GM23338 (cell line): ENCODE measurements around the gene NHSL1. TPM values are rescaled to one million over a fixed set of nuclear protein-coding genes. Genes with fewer than 3 reads are reported as not detected.

Source experiments
- ATAC-seq: fragments of 200-7000 bp; cut with Tn5 transposase; 3 replicates; pipeline ENCODE4 v1.9.1; 2020
- DNase-seq: peaks from one replicate; pipeline ENCODE4 v3.0.0-alpha.2; 2015; ENCODE audit warnings: low spot score
- H2AFZ ChIP-seq: fragments of 200-600 bp; sonication (generic); 2 replicates; pipeline ENCODE4 v1.8.0; 2016; ENCODE audit warnings: antibody characterized with exemption, mild to moderate bottlenecking, moderate library complexity
- H3F3A ChIP-seq: fragments of 200-600 bp; sonication (generic); replicated peaks from 2 replicates; pipeline ENCODE4 v1.8.0; 2017; ENCODE audit warnings: antibody characterized with exemption, mixed run types, low read depth
- H3K27ac ChIP-seq: fragments of 200-600 bp; sonication (generic); 2 replicates; pipeline ENCODE4 v1.6.1; 2016; ENCODE audit warnings: low read depth
- H3K27me3 ChIP-seq: fragments of 200-600 bp; sonication (generic); 2 replicates; pipeline ENCODE4 v1.8.0; 2016; ENCODE audit warnings: mild to moderate bottlenecking, mixed run types, moderate library complexity; ENCODE audit not compliant: insufficient read depth
- H3K36me3 ChIP-seq: fragments of 200-600 bp; sonication (generic); 2 replicates; pipeline ENCODE4 v1.8.0; 2016; ENCODE audit warnings: mild to moderate bottlenecking; ENCODE audit not compliant: insufficient read depth
- H3K4me1 ChIP-seq: fragments of 200-600 bp; sonication (generic); 2 replicates; pipeline ENCODE4 v1.8.0; 2016; ENCODE audit warnings: mild to moderate bottlenecking, moderate library complexity; ENCODE audit not compliant: insufficient read depth
- H3K4me2 ChIP-seq: fragments of 200-600 bp; sonication (generic); 2 replicates; pipeline ENCODE4 v1.7.1; 2017; ENCODE audit warnings: mixed run types
- H3K4me3 ChIP-seq: fragments of 200-600 bp; sonication (generic); 2 replicates; pipeline ENCODE4 v1.6.1; 2016; ENCODE audit warnings: mixed run types
- H3K79me2 ChIP-seq: fragments of 200-600 bp; sonication (generic); replicated peaks from 2 replicates; pipeline ENCODE4 v1.8.0; 2017; ENCODE audit warnings: mild to moderate bottlenecking; ENCODE audit not compliant: insufficient read depth
- H3K9me2 ChIP-seq: fragments of 200-600 bp; sonication (generic); 2 replicates; pipeline ENCODE4 v1.8.0; 2017; ENCODE audit not compliant: insufficient read depth
- H4K20me1 ChIP-seq: fragments of 200-600 bp; sonication (generic); replicated peaks from 2 replicates; pipeline ENCODE4 v1.8.0; 2017; ENCODE audit warnings: mild to moderate bottlenecking; ENCODE audit not compliant: insufficient read depth
- H3K27ac Mint-ChIP-seq: 2 replicates; pipeline ENCODE4 v1.8.0; 2020; ENCODE audit warnings: inconsistent platforms, mild to moderate bottlenecking, moderate library complexity, mixed read lengths
- H3K27me3 Mint-ChIP-seq: 3 replicates; pipeline ENCODE4 v1.8.0; 2022; ENCODE audit warnings: low read depth, mild to moderate bottlenecking, moderate library complexity, mixed read lengths, inconsistent platforms; ENCODE audit not compliant: insufficient read depth, poor library complexity
- H3K36me3 Mint-ChIP-seq: 3 replicates; pipeline ENCODE4 v1.8.0; 2021; ENCODE audit warnings: low read depth, mild to moderate bottlenecking, inconsistent platforms, moderate library complexity, mixed read lengths
- H3K4me1 Mint-ChIP-seq: 3 replicates; pipeline ENCODE4 v1.8.0; 2020; ENCODE audit warnings: mild to moderate bottlenecking, inconsistent platforms, mixed read lengths
- H3K4me3 Mint-ChIP-seq: 3 replicates; pipeline ENCODE4 v1.8.0; 2021; ENCODE audit warnings: moderate library complexity, mild to moderate bottlenecking, inconsistent platforms, mixed read lengths
- H3K9me3 Mint-ChIP-seq: 3 replicates; pipeline ENCODE4 v1.8.0; 2020; ENCODE audit warnings: moderate library complexity, mild to moderate bottlenecking, inconsistent platforms, mixed read lengths
- ETS1 ChIP-seq: IDR thresholded peaks from 2 replicates; pipeline ENCODE4 v1.6.1; 2016; ENCODE audit warnings: antibody characterized with exemption
- EZH2 ChIP-seq: fragments of 200-600 bp; sonication (generic); IDR thresholded peaks from one replicate; pipeline ENCODE4 v1.8.0; 2017; ENCODE audit warnings: antibody characterized with exemption, mild to moderate bottlenecking, low read depth; ENCODE audit not compliant: unreplicated experiment
- EZH2phosphoT487 ChIP-seq: fragments of 200-600 bp; sonication (generic); IDR thresholded peaks from one replicate; pipeline ENCODE4 v1.8.1; 2018; ENCODE audit warnings: antibody characterized with exemption; ENCODE audit not compliant: unreplicated experiment
- JUNB ChIP-seq: IDR thresholded peaks from one replicate; pipeline ENCODE4 v1.6.1; 2016; ENCODE audit warnings: antibody characterized with exemption; ENCODE audit not compliant: unreplicated experiment
- POLR2AphosphoS5 ChIP-seq: IDR thresholded peaks from 2 replicates; pipeline ENCODE4 v1.6.1; 2016; ENCODE audit warnings: antibody characterized with exemption, low read depth
- REST ChIP-seq: IDR thresholded peaks from one replicate; pipeline ENCODE4 v1.6.1; 2018; ENCODE audit warnings: antibody characterized with exemption; ENCODE audit not compliant: unreplicated experiment
- STAT1 ChIP-seq: IDR thresholded peaks from one replicate; pipeline ENCODE4 v1.6.1; 2016; ENCODE audit warnings: antibody characterized with exemption; ENCODE audit not compliant: unreplicated experiment
- ZNF114 ChIP-seq: fragments of 250-450 bp; sonication (Bioruptor Pico); IDR thresholded peaks from 2 replicates; pipeline ENCODE4 v1.5.0; 2020; ENCODE audit warnings: mild to moderate bottlenecking, moderate library complexity
- polyA plus RNA-seq: library from polyadenylated mRNA; unstranded; fragments of >200 nt; fragmentation: Nextera tagmentation; extraction: Ambion mirVana; gene quantifications from 2 replicates; pipeline ENCODE4 v1.2.1, GENCODE V29; 2016
- total RNA-seq: library from RNA; depleted of rRNA; stranded (reverse); fragments of >200 nt; shearing (Covaris generic); gene quantifications from 2 replicates; pipeline ENCODE4 v1.2.3, GENCODE V29; 2014

Gene NHSL1
- total and polyA plus RNA-seq, 2 experiments from 2014 or later: 11.2 to 24.5 TPM

GRCh38 chr6:138480279-138480949 is 18.9 kb downstream of the NHSL1 start (continued):
- TF ChIP-seq EZH2 (no peak), REST (no peak)

GRCh38 chr6:138477913-138478539 is 21.3 kb downstream of the NHSL1 start:
- H3K79me2 ChIP-seq: peaks cover 2% of the 10 kb centered on the region; the same call in 1 of the 2 replicates
- no peak overlapping the region for H2AFZ ChIP-seq
- no peak overlapping the region for H3K27ac Mint-ChIP-seq
- no peak for TF ChIP-seq ETS1
- TF ChIP-seq REST: no peak
- TF ChIP-seq STAT1: no peak
- TF ChIP-seq JUNB: no peak
- TF ChIP-seq EZH2: no peak
- TF ChIP-seq EZH2phosphoT487: no peak
- no peak for TF ChIP-seq ZNF114 (CRISPR knock-in tag)
- no peak for TF ChIP-seq POLR2AphosphoS5

More at GRCh38 chr6:138477913-138478539, 21.3 kb downstream of the NHSL1 start:
- no peaks in the 10 kb centered on the region for H3K36me3 ChIP-seq
- ATAC-seq (no peak), DNase-seq (no peak)
- H4K20me1 ChIP-seq: no peaks in the 10 kb centered on the region
- Mint-ChIP-seq H3K27me3 (peaks cover 2% of the 10 kb centered on the region), H3K4me3 (no peak overlapping the region), H3K4me1 (peaks cover 23% of the 10 kb centered on the region), H3K9me3 (no peaks in the 10 kb centered on the region), H3K36me3 (peaks cover 2% of the 10 kb centered on the region; the same call in 1 of the 3 replicates)
- H3F3A ChIP-seq: no peaks in the 10 kb centered on the region
- H3K4me2 ChIP-seq: no peak overlapping the region
- no peaks in the 10 kb centered on the region for H3K9me2 ChIP-seq
- no peaks in the 10 kb centered on the region for H3K27me3 ChIP-seq
- H3K27ac ChIP-seq: peak overlapping the region; percentile 18; the same call in 1 of the 2 replicates
- H3K4me3 ChIP-seq: no peak overlapping the region
- peaks cover 22% of the 10 kb centered on the region for H3K4me1 ChIP-seq
